PC-3 (cell line): ENCODE results near the gene BBS12. TPM values are rescaled to one million over a fixed set of nuclear protein-coding genes. Genes with fewer than 3 reads are reported as not detected.
A peak's percentile ranks its signal among the peaks of the same experiment; 100 is the strongest.

Experiments
- ATAC-seq: fragments of 200-7000 bp; cut with Tn5 transposase; 2 replicates; pipeline ENCODE4 v1.9.1; 2020; ENCODE audit warnings: mild to moderate bottlenecking, moderate library complexity
- BruUV-seq: library from RNA; stranded (reverse); fragments of 400-500 nt; replicated peaks from 2 replicates; lab custom pipeline; 2021; lab: Mats Ljungman, UMichigan
- CTCF ChIA-PET: fragments of 300-600 bp; sonication (Branson Sonifier 250); formaldehyde crosslinking; loops from one replicate; lab custom pipeline; 2022; ENCODE audit warnings: antibody characterized with exemption; lab: Charles Lee
- POLR2A ChIA-PET: fragments of 300-600 bp; sonication (Branson Sonifier 250); formaldehyde crosslinking; loops from one replicate; lab custom pipeline; 2022; ENCODE audit warnings: antibody characterized with exemption; ENCODE audit not compliant: unreplicated experiment; lab: Charles Lee
- DNase-seq: peaks from one replicate; pipeline ENCODE4 v3.0.0-alpha.2; 2015
- H2AFZ ChIP-seq: fragments of 300-600 bp; sonication (generic); 2 replicates; pipeline ENCODE4 v1.6.0; 2016; ENCODE audit warnings: antibody characterized with exemption, low read length
- H3F3A ChIP-seq: fragments of 300-600 bp; sonication (generic); one replicate; pipeline ENCODE4 v1.6.0; 2017; ENCODE audit warnings: antibody characterized with exemption, low read length, control low read depth, mild to moderate bottlenecking; ENCODE audit not compliant: unreplicated experiment
- H3K27ac ChIP-seq: fragments of 300-600 bp; sonication (generic); 2 replicates; pipeline ENCODE4 v1.5.1; 2016; ENCODE audit warnings: mild to moderate bottlenecking, low read length
- H3K27me3 ChIP-seq: fragments of 300-600 bp; sonication (generic); 2 replicates; pipeline ENCODE4 v1.6.1; 2016; ENCODE audit warnings: low read length, mixed read lengths
- H3K36me3 ChIP-seq: fragments of 300-600 bp; sonication (generic); 2 replicates; pipeline ENCODE4 v1.6.1; 2016; ENCODE audit warnings: low read depth, mixed run types, low read length, mixed read lengths
- H3K4me1 ChIP-seq: fragments of 300-600 bp; sonication (generic); 2 replicates; pipeline ENCODE4 v1.5.1; 2016; ENCODE audit warnings: low read length; ENCODE audit not compliant: insufficient read depth
- H3K4me2 ChIP-seq: fragments of 300-600 bp; sonication (generic); 2 replicates; pipeline ENCODE4 v1.6.0; 2016; ENCODE audit warnings: low read length
- H3K4me3 ChIP-seq: fragments of 300-600 bp; sonication (generic); 2 replicates; pipeline ENCODE4 v1.5.1; 2016; ENCODE audit warnings: mild to moderate bottlenecking, low read length, mixed read lengths
- H3K79me2 ChIP-seq: fragments of 300-600 bp; sonication (generic); 2 replicates; pipeline ENCODE4 v1.6.1; 2017; ENCODE audit warnings: low read length, mixed read lengths
- H3K9ac ChIP-seq: fragments of 300-600 bp; sonication (generic); 2 replicates; pipeline ENCODE4 v1.6.0; 2016; ENCODE audit warnings: mild to moderate bottlenecking, low read length
- H3K9me2 ChIP-seq: fragments of 300-600 bp; sonication (generic); replicated peaks from 2 replicates; pipeline ENCODE4 v1.6.1; 2016; ENCODE audit warnings: mixed run types, low read length, mixed read lengths
- H3K9me3 ChIP-seq: fragments of 300-600 bp; sonication (generic); 2 replicates; pipeline ENCODE4 v1.6.1; 2016; ENCODE audit warnings: low read length, mixed read lengths
- H4K20me1 ChIP-seq: fragments of 300-600 bp; sonication (generic); 2 replicates; pipeline ENCODE4 v1.6.1; 2016; ENCODE audit warnings: low read length, mixed read lengths
- CTCF ChIP-seq: fragments of 300-600 bp; sonication (generic); conservative IDR thresholded peaks from 2 replicates; pipeline ENCODE4 v1.5.1; 2017; ENCODE audit warnings: antibody characterized with exemption, low read depth, mild to moderate bottlenecking, low read length
- EZH2 ChIP-seq: fragments of 300-600 bp; sonication (generic); IDR thresholded peaks from one replicate; pipeline ENCODE4 v1.6.1; 2017; ENCODE audit warnings: antibody characterized with exemption, mild to moderate bottlenecking, low read length; ENCODE audit not compliant: unreplicated experiment
- EZH2phosphoT487 ChIP-seq: fragments of 300-600 bp; sonication (generic); IDR thresholded peaks from 2 replicates; pipeline ENCODE4 v1.6.1; 2018; ENCODE audit warnings: mild to moderate bottlenecking, antibody characterized with exemption, low read length, borderline replicate concordance
- intact Hi-C: fragments of 100-400 bp; cut with micrococcal nuclease; formaldehyde crosslinking; loops from 2 replicates; pipeline ENCODE4 v1.9.0; 2023
- total RNA-seq: library from RNA; depleted of rRNA; stranded (reverse); fragments of >200 nt; gene quantifications from 2 replicates; pipeline ENCODE4 v1.2.3, GENCODE V29; 2014

The BBS12 gene
- total RNA-seq, 1 experiment from 2014 or later: 1.7 TPM

- no peak for DNase-seq
- BruUV-seq: no TSS peak
- Histone ChIP-seq H3K4me2 (no peak overlapping the region), H3K9me2 (no peaks in the 10 kb centered on the region), H4K20me1 (no peaks in the 10 kb centered on the region), H3K4me1 (peaks cover 4% of the 10 kb centered on the region), H3K79me2 (no peaks in the 10 kb centered on the region), H3K27me3 (no peaks in the 10 kb centered on the region), H3K4me3 (no peak overlapping the region), H3F3A (no peaks in the 10 kb centered on the region), H3K27ac (no peak overlapping the region), H3K9ac (no peak overlapping the region), H3K9me3 (no peaks in the 10 kb centered on the region), H2AFZ (no peak overlapping the region), H3K36me3 (no peaks in the 10 kb centered on the region)
- intact Hi-C loops: loop anchor here (2.0 to 5.0 kb wide), 2 partner anchors 72 to 153 kb away; partner anchors contain the start of gene FGF2
- ATAC-seq: no peak
- ChIA-PET POLR2A (no interaction called here), CTCF (interaction anchor here (0.6 kb wide), 1 partner anchor 40 kb away, joined by 7 read pairs; no protein-coding TSS in a partner anchor)
- TF ChIP-seq EZH2phosphoT487: no peak
- TF ChIP-seq CTCF: no peak
- no peak for TF ChIP-seq EZH2
Observed at GRCh38 chr4:122755675-122756074, 23.2 kb downstream of the BBS12 start.

- intact Hi-C loops: loop anchor here (1.0 to 5.0 kb wide), 3 partner anchors 69 to 156 kb away; partner anchors contain the start of gene FGF2
- no peaks in the 10 kb centered on the region for H3K9me2 ChIP-seq
- no TSS peak for BruUV-seq
- H3K9me3 ChIP-seq: no peaks in the 10 kb centered on the region
- no peaks in the 10 kb centered on the region for H3K36me3 ChIP-seq
- ChIA-PET POLR2A (interaction anchor here (0.6 kb wide), 1 partner anchor 157 kb away, joined by 3 read pairs; no protein-coding TSS in a partner anchor), CTCF (interaction anchor here (0.6 to 1.3 kb wide), 9 partner anchors 27 to 172 kb away, joined by 3 to 27 read pairs (median 4); no protein-coding TSS in a partner anchor)
- H3K27ac ChIP-seq: no peak overlapping the region
- peaks cover 4% of the 10 kb centered on the region for H3K4me1 ChIP-seq
- TF ChIP-seq EZH2phosphoT487 (no peak), CTCF (peak; percentile 79)
- H3K79me2 ChIP-seq: no peaks in the 10 kb centered on the region
- no peaks in the 10 kb centered on the region for H4K20me1 ChIP-seq
- ATAC-seq (peak; percentile 90), DNase-seq (peak; percentile 61)
- peak overlapping the region; percentile 35; the same call in 1 of the 2 replicates for H3K4me2 ChIP-seq
- peak overlapping the region; percentile 74 for H2AFZ ChIP-seq
- no peak overlapping the region for H3K9ac ChIP-seq
- no peaks in the 10 kb centered on the region for H3K27me3 ChIP-seq
- no peak overlapping the region for H3K4me3 ChIP-seq
- no peaks in the 10 kb centered on the region for H3F3A ChIP-seq
Observed at GRCh38 chr4:122758033-122758432, 25.5 kb downstream of the BBS12 start.

- no peak overlapping the region for H3K4me2 ChIP-seq
Observed at GRCh38 chr4:122759639-122760310, 27.3 kb downstream of the BBS12 start.

More at GRCh38 chr4:122759639-122760310, 27.3 kb downstream of the BBS12 start:
- H2AFZ ChIP-seq: 0 out of 2 replicates have a peak overlapping the region, but pooled peaks have one; percentile 49
- ChIA-PET POLR2A (no interaction called here), CTCF (no interaction called here)
- no peaks in the 10 kb centered on the region for H3K9me3 ChIP-seq
- peak; percentile 32 for DNase-seq
- no peaks in the 10 kb centered on the region for H3K36me3 ChIP-seq
- no peaks in the 10 kb centered on the region for H4K20me1 ChIP-seq
- H3K79me2 ChIP-seq: no peaks in the 10 kb centered on the region
- no peak overlapping the region for H3K9ac ChIP-seq
- H3F3A ChIP-seq: no peaks in the 10 kb centered on the region
- peak; percentile 43; the same call in 1 of the 2 replicates for ATAC-seq
- peak; percentile 50 for TF ChIP-seq CTCF
- TF ChIP-seq EZH2: no peak
- no peak for TF ChIP-seq EZH2phosphoT487
- no TSS peak for BruUV-seq
- intact Hi-C loops: loop anchor here (5.0 kb wide), 1 partner anchor 68 kb away; the partner anchor contains the start of gene FGF2
- no peak overlapping the region for H3K27ac ChIP-seq
- H3K4me1 ChIP-seq: peaks cover 13% of the 10 kb centered on the region
- no peak overlapping the region for H3K4me3 ChIP-seq
- no peaks in the 10 kb centered on the region for H3K9me2 ChIP-seq
- H3K27me3 ChIP-seq: no peaks in the 10 kb centered on the region
